GM19351 (cell line): ENCODE measurements around the gene GAB1.

Source experiments
- ATAC-seq: cut with Tn5 transposase; IDR thresholded peaks from one replicate; pipeline ENCODE4 v1.9.1; 2021; ENCODE audit warnings: mild to moderate bottlenecking, moderate library complexity; ENCODE audit not compliant: unreplicated experiment

Gene GAB1

DNA sequence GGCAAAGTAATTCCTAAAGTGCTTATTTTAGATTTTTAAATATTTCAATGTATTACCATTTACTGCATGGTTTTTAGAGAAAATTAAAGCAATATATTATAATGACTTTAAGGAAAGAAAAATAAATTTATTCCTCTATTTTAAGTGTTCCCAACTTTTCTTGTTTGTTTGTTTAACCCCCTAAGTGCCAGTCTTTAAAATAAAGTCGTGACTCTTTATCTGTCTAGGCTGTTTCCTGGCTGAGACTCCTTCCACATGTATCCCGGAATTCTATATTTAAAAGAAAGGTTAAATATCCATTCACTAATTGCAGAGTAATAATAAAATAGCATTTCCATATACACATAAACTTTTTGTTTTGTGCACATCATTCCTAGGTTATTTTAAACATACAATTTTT lies 71.2 kb downstream of the GAB1 start:
- no peak for ATAC-seq

DNA sequence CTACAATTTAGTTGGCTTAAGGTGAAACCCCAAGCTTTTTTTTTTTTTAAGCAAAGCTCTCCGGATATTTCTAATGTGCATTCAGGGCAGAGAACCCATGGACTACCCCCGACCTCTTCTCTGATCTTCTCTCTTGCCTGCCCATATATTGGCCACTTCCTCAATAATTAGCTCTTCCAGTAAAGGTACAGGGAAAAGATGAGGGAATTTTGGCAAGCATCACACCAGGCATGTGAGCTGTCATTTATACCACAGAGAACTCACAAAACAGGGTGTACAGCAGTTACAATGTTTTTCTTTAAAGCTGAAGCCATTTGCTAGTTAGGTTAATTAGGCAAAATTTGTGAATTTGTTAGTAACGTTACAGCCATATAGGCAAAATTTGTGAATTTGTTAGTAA lies 73.3 kb downstream of the GAB1 start:
- no peak for ATAC-seq

DNA sequence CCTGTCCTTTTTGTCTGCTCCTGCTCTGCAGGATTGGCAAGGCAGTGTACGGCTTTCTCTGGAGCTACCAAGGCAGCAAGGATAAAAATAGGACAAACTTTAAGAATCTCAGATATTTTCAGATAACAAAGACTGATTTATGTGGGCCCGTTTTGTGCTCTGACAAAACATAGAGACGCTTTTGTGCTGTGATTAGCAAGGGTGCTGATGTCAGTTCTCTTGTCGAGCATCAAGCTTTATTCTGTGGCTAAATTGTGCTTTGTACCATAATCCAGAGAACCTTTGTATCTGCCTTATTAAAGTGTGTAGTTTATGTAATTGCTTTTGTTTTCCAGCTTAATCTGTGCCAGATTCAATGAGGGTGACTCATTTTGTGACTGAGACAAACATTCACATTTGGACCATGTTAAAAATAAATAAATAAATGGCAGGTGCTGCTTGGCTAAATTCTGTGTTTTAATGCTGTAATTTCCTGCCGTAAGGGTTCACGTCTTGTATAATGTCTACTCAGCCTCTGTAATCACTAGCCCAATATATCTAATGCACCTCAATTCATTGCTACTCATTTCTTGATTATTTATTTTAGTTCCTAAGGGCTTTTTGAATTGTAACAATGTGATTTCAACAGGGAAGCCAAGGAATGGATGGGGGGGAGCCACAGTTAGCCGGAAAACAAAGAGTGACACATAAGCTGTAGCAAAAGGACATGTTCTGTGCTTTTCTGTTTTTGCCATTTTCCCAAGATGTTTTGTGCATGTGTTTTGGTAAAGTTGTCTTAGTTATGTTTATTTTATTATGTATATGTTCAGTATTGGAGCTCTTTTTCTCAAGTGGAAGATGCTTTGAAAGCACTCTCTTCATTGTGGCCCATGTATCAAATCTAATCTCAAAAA lies 75.1 kb downstream of the GAB1 start:
- no peak for ATAC-seq

DNA sequence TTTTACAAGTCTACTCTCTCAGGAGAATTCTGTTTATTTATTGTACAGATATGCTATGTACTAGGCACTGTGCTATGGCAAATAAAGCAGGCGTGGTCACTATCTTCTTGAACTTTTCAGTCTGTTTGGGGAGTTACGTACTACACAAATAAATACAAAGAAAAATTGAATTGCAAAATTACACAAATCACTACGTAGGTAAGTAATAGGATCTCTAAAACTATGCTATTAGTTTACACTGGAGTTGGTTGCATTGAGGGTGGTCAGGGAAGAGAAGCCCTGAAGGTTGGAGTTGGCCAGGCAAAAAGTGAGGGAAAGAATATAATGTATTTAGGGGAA lies 75.7 kb downstream of the GAB1 start:
- no peak for ATAC-seq

DNA sequence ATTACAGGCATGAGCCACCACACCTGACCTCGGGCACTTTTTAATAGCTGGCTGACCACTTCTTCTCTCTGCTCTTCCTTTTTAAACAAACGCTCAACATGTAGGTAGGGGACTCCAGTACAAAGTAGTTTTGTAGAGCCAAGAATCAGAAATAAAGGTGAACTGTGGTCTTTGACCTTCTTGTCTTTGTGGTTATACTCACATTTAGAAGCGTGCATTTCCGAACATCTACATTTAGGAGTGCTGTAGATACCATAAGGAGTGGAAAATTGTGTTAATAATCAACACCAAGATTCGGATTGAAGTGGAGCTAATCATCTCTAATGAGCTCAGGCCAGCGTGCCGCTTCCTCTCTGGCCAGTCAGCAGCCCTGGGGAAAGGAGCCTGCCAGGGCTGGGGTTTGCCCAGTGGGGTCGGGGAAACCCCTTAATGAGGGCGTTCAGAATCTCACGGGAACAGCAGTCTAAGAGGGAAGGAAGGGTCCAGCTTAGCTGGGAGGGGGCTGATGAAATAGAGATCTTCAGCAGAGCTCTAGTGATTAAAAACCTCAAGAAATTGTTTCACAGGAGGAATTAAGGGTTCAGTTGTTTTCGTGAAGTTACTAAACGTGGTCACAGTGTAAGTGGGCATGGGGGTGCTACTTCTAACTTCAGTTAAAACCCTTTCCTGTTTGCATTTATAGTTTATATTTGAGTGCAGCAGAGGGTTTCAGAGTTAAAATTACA lies 81.2 kb downstream of the GAB1 start:
- ATAC-seq = peak; percentile 76

DNA sequence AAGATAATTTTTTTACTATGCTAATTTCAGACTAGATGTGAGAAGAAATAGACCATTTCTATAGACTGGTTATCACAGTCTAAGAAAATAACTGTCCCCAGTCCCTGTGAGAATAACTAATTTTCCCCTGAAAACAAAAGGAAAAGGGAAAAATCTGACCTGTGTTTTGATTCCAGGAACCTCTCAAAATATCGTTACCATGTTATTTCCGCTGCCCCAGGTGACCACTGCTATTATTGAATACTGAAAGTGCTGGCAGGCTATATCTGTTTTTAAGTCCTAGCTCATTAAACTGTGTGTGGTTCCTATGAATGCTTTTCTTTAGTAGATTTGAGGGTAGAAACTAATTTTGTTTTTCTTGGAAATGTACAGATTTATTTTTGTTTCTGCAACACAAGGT lies 83.6 kb downstream of the GAB1 start:
- ATAC-seq = peak; percentile 51

DNA sequence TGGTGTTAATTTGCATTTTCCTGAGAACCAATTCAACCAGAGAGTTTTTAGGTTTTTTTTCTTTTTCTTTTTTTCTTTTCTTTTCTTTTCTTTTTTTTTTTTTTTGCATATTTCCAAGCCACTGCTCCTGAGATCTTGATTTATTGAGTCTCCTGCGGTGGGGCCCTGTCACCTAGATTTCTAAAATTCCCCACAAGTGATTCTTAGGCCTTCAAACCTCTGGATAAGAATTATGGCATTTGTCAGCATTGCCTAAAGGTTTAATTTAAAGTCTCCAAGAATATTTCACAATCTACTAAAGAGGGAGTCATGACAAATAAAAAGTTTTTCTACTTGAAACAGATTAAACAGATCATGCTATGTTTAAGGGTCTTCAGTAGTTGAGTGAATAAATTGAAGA lies 84.9 kb downstream of the GAB1 start:
- ATAC-seq = no peak

DNA sequence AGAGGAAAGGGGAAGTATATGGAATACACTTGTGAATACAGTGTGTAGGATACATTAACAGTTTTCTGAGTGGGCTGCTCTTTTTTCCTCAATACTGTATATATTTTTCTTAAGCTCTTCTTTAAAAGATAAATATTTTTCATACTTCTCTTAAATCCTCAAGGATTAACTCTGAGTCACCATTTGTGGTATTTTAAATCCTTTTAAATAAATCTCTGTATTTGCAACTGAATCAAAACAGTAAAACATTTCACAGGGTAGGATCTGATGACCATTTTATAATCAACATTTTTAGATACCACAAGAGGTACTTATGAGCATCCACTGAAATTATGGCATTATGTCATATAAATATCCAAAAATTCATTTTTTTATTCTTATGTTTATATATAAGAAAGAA lies 87.6 kb downstream of the GAB1 start:
- ATAC-seq = no peak

DNA sequence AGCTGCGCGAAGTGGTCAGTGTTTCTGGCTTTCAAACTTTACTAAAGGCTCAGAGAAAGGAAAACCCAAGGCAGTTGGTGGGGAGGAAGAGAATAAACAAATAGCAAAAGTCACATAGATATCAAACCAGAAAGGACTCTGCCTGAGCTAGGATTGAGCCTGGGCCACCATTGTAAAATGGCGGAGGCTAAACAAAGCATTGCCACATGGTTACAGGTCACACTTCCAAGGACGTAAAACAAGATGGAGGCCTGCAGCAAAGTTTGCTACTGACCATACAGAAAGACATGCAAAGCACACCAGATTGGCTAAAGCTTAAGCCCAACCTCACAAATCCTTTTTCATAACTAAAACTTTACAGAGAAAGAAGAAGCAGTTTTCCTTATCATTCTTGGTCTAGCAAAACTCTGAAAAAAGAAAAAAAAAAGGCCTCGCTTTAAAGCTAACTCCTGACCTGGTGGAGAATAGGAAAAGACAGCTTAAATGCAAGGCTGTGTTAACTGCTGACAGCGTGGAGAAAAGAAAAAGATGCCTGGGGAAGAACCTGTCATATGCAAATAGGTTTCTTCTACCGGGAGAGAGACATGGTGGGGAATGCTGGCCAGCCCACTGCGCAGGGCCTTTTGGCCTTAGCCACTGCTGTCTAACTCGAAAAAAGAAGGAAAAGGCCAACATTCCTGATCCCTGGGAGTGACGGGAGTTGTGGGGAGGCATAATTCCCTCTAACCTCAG lies 95.0 kb downstream of the GAB1 start:
- ATAC-seq = no peak

DNA sequence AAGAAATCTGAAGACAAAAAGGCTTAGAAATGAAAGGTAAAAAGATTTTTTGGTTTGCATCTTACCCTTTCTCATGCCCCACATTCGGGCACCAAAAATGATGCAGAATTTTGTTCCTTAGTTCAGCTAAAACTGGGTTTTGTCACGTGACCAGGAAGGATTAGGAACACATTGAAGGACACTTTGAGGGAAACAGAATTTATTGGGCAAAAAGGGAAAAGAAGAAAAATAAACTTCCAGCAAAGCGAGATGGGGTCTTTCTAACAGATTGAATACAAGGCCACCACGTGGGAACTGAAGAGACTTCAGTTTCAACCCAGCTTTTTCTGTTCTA lies 95.5 kb downstream of the GAB1 start:
- ATAC-seq = no peak

DNA sequence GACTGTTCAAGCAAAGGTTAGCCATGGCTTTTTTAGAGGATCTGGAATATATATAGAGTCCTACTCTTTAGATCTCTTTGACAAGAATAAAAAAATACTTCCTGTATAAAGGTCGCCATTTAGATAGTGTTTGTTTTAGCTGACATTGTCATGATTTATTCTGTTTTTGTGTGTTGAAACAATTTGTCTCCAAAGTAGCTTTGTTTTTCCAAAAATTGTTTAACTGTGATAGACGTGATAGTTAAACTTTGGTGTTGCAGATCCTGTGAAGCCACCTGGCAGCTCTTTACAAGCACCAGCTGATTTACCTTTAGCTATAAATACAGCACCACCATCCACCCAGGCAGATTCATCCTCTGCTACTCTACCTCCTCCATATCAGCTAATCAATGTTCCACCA lies 96.6 kb downstream of the GAB1 start:
- no peak for ATAC-seq

DNA sequence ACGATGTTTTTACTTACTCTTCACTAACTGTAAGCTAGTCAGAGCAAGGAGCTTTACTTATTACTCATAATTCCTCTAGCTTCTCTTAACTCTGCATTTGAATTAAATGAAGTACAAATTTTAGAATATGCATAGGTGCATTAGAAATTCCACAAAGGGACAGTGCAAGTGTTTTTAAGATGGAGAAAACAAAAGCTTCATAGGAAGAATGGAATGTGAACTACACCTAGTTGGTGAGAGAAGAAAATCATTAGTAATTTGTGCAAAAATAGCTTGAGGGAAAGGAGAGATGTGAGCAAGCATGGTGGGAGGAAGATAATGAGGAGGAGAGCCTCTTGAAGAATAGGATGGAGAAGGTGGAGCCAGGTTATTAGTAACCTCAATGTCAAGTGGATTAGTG lies 99.3 kb downstream of the GAB1 start:
- ATAC-seq = no peak

DNA sequence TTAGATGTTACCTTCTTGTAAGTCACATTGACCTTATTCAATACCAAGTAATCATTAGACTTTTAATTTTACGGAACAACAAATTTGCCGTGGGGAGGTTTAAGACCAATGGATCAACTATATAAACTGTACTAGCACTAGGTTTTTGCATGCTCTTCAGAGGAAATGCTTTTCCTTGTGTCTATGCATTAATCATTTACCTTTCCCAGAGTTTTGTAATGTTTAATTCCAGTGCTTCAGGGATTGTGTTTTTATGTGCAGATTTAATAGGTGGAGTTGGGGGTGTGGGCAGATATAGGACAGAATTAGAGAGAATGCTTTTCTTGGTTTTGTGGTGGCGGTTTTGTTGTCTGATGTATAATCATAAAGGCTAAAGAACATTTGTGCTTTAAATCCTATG lies 100.8 kb downstream of the GAB1 start:
- no peak for ATAC-seq

DNA sequence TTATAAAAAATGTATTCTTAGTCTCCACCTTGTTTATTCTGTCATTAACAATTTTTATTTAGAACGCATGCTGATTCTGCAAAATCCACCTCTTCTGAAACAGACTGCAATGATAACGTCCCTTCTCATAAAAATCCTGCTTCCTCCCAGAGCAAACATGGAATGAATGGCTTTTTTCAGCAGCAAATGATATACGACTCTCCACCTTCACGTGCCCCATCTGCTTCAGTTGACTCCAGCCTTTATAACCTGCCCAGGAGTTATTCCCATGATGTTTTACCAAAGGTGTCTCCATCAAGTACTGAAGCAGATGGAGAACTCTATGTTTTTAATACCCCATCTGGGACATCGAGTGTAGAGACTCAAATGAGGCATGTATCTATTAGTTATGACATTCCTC lies 101.3 kb downstream of the GAB1 start:
- ATAC-seq = no peak

DNA sequence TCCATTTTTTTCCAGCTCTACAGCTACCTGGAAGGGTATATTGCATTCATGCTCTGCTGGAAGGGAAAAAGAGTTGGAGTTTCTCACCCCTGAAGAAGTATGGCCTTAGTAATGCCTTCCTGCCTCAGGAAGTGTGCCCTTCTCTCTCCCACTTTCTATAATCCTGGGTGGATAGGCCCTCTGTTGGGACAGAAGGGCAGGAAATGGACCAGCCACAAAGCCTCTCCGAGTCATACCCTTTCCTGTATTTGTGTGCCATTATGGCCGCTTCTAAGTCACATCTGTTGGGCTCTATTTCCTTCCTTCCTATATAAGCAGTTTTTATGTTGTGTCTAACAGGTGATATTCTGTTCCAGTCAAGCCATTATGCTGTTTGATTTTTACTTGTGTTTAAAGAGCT lies 102.0 kb downstream of the GAB1 start:
- ATAC-seq = no peak

DNA sequence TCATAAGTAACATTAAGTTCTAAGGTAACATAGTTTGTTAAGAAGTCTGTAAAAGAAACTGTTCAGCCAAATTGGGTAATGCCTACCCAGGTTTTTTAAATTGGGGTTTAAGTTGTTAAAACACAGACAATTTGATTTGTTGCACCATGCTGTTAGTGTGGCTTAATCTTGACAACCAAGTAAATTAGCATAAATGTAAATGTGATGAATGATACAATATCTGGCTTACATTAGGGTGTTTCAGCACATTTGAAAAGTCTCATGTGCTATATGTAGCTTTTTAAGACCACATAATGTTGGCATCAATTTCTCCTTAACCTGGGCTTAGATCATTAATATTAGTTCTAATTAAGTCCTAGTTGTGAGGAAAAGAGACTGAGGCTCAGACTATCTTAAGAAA lies 104.4 kb downstream of the GAB1 start:
- no peak for ATAC-seq

DNA sequence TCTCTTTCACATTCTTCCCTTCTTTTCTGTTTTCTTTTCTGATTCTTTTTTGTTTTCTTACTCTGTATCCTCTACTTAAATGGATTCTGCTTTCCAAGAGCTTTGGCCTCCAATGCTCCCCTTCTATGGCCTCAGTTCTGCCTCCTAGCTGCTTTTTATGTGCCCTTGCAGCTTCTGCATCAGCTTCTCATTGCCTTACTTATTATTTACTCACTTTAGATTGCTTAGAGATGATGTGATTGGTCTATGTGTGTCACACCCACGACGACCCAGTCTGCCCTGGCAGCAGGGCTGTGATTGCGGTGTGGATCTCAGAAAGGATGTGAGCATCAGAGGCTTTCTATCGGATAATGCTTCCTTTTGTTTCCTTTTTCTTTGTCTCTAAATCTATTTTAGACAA lies 105.0 kb downstream of the GAB1 start:
- no peak for ATAC-seq

DNA sequence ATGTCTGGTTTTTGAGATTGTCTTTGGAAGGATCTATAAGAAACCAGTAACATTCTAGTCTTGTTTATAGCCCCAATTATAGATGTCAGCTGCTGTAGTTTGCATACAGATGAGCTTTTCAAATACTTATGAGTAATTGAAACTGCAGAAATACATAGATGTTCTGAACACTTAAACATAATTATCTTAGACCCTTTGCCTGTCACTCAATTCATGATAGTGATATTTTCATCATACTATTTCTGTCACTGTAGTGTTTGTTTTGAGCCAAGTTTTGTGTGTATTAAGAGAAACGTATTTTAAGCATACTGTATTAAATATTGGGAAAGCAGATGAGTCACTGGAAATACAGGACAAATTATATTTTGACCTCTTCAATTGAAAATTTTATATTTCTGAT lies 107.1 kb downstream of the GAB1 start:
- ATAC-seq = no peak

DNA sequence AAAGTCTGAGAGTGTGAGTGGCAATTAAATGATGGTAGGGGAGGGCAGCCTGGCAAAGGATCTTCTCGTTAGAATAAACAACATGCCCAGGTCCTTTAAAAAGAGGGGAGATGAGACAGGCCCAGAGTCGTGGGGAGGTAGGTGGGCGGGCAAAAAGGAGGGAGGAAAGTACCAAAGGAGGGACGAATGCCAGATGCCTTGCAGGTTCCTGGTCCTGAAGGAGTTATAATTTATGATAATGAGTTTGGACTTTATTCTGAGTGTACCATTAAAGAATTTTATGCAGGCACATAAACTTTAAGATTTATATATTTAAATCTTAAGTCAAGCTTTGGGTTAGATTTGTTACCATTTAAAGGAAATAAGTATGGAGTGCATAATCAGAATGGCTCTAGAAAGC lies 114.5 kb downstream of the GAB1 start:
- ATAC-seq = no peak

DNA sequence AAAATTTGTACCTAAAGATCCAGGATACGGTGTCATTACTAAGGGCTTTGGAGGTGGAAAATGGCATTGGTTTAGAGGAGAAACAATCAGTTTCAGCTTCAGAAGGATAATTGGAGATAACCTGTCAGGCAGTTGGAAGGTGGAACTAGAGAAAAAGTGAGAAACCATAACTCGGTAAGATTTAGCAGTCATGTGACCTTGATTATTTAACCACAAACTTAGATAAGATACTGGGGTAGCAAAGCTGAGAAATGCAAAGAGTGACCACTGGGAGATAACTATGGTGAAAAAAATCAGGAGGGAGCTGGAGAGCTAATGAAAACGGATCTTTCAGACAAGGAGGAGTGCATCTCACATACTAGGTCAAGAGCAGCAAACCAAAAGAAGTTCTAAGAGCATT lies 118.5 kb downstream of the GAB1 start:
- ATAC-seq = no peak

DNA sequence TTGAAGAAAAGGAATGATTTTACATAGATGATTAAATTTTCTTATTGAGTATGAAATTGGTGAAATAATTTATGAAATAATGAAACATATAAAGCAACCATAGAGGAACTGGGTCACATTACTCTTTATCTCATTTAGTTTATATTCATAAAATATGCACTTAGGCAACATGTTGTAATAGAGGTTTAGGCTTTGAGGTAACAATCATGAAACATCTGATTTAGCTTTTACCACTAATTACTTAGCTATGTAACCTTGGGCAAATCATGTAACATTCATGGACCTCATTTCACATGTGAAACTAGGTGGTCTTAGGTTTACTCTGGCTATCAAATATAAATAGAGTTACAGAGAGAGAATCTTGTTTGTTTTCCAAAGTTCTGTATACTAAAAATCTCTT lies 122.3 kb downstream of the GAB1 start:
- ATAC-seq = no peak
